GM12865 (cell line): ENCODE measurements around the gene LRRC39.

Experiments
- DNase-seq: peaks from one replicate; pipeline ENCODE4 v3.0.0; 2010; ENCODE audit warnings: low read depth
- H3K4me3 ChIP-seq: 2 replicates; pipeline ENCODE4 v1.5.1; 2011; ENCODE audit warnings: mild to moderate bottlenecking, low read depth, low read length, control low read depth
- TF ChIP-seq, protein P1 (sequence below): IDR thresholded peaks from 2 replicates; pipeline ENCODE4 v1.5.1; 2011; ENCODE audit warnings: low read length, control low read depth, low read depth, inconsistent platforms; ENCODE audit not compliant: insufficient read depth; ENCODE audit errors: missing control alignments

LRRC39 gene

GRCh38 chr1:100151679-100152078 lies 26.4 kb downstream of the LRRC39 start:
- no peak overlapping the region for H3K4me3 ChIP-seq
- TF ChIP-seq, protein P1, sequence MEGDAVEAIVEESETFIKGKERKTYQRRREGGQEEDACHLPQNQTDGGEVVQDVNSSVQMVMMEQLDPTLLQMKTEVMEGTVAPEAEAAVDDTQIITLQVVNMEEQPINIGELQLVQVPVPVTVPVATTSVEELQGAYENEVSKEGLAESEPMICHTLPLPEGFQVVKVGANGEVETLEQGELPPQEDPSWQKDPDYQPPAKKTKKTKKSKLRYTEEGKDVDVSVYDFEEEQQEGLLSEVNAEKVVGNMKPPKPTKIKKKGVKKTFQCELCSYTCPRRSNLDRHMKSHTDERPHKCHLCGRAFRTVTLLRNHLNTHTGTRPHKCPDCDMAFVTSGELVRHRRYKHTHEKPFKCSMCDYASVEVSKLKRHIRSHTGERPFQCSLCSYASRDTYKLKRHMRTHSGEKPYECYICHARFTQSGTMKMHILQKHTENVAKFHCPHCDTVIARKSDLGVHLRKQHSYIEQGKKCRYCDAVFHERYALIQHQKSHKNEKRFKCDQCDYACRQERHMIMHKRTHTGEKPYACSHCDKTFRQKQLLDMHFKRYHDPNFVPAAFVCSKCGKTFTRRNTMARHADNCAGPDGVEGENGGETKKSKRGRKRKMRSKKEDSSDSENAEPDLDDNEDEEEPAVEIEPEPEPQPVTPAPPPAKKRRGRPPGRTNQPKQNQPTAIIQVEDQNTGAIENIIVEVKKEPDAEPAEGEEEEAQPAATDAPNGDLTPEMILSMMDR: no peak
- no peak for DNase-seq

DNA sequence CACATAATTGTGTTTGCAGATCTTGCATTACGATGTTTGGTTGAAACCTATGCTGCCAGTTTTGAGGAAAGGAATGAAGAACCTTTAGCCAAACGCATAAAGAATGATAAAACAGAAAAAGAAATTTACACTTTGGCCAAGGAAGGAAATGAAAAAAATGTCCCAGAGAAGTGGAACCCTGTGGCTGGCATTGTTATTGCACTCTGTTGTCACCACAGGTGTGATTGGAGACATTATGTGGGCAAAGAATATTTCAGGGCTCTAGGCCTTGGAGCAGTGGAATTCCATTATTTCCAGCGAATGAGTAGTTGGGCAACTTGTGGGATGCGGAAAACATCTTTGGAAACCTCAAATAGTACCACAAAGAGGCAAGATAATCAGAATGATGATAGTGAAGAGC lies 30.2 kb downstream of the LRRC39 start:
- no peak for DNase-seq
- TF ChIP-seq, protein P1: no peak
- H3K4me3 ChIP-seq: no peak overlapping the region

DNA sequence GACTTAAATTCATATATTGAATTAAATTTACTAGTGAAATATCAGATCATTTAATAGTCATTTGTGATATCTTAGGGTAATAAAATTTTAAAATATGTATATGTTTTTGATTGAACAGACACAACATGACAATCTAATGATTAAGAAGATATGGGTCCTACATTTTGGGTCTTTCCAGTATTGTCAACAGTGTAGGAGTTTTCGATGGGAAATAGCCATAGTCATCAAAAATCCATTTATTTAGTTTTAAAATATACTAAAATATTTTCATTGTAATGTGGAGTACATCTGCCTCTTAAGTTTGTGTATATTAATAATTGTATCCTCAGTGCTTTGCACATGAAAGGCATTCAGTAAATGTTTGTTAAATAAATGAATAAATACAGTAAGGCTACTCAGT lies 31.1 kb downstream of the LRRC39 start:
- DNase-seq: no peak
- no peak overlapping the region for H3K4me3 ChIP-seq
- TF ChIP-seq, protein P1: no peak

DNA sequence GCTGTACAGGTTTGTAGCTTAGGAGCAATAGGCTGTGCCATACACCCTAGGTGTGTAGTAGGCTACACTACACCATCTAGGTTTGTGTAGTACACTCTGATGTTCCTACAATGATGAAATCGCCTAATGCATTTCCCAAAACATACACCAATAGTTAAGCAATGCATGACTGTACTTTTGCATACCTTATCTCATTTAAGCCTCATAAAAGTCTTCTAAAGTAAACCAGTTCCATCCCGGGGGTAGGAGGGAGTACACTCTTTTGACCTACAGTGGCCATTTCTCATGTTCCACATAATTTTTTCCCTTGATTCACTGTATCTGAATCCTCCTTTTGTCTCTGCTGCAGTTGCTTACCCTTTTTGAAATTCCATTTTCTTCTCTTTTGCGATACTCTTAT lies 32.9 kb downstream of the LRRC39 start:
- no peak for DNase-seq

GRCh38 chr1:100142343-100142742 lies 35.7 kb downstream of the LRRC39 start:
- TF ChIP-seq, protein P1: no peak
- no peak overlapping the region for H3K4me3 ChIP-seq
- no peak for DNase-seq

More for the DNA sequence above, 32.9 kb downstream of the LRRC39 start:
- TF ChIP-seq, protein P1: no peak
- no peak overlapping the region for H3K4me3 ChIP-seq

- no peak for DNase-seq
- no peak overlapping the region for H3K4me3 ChIP-seq
- TF ChIP-seq, protein P1: no peak
Observed at GRCh38 chr1:100141192-100141591, 36.9 kb downstream of the LRRC39 start.

- TF ChIP-seq, protein P1: no peak
- H3K4me3 ChIP-seq: no peak overlapping the region
- no peak for DNase-seq
Observed at GRCh38 chr1:100137602-100138001, 40.5 kb downstream of the LRRC39 start.
